Uterus (tissue), 4 donors: ENCODE data around the gene SPINT1. TPM values are rescaled to one million over a fixed set of nuclear protein-coding genes. Genes with fewer than 3 reads are reported as not detected.

Experiments used
- DNase-seq, 2 donors: peaks; one replicate each; pipeline ENCODE4 v3.0.0-alpha.2; 2019 to 2020
- H3K27ac ChIP-seq, 2 donors: fragments of 200-600 bp; sonication (generic); 1 replicate in 1 of 2; 2 replicates in 1 of 2; pipeline ENCODE4 v1.5.1; 2016 to 2018
- H3K27me3 ChIP-seq, 2 donors: fragments of 200-600 bp; sonication (generic); one replicate each; pipeline ENCODE4 v1.5.1; 2018 to 2019; ENCODE audit warnings: control low read depth in 1 of 2
- H3K36me3 ChIP-seq, 2 donors: fragments of 200-600 bp; sonication (generic); one replicate each; pipeline ENCODE4 v1.5.1; 2019; ENCODE audit warnings: control low read depth in 1 of 2
- H3K4me1 ChIP-seq, 2 donors: fragments of 200-600 bp; sonication (generic); one replicate each; pipeline ENCODE4 v1.5.1; 2018 to 2019; ENCODE audit warnings: control low read depth in 1 of 2
- H3K4me3 ChIP-seq, 2 donors: fragments of 200-600 bp; sonication (generic); 1 replicate in 1 of 2; 2 replicates in 1 of 2; pipeline ENCODE4 v1.5.1; 2018 to 2019; ENCODE audit warnings: mild to moderate bottlenecking in 1 of 2
- H3K9me3 ChIP-seq, 2 donors: fragments of 200-600 bp; sonication (generic); one replicate each; pipeline ENCODE4 v1.5.1; 2019; ENCODE audit warnings: control low read depth in 1 of 2
- POLR2A ChIP-seq, 2 donors: fragments of 450-650 bp; IDR thresholded peaks; one replicate each; pipeline ENCODE4 v1.6.1; 2016; ENCODE audit warnings: antibody characterized with exemption in 2 of 2, mild to moderate bottlenecking in 1 of 2, moderate library complexity in 1 of 2
- intact Hi-C: fragments of 100-400 bp; cut with DNase I; formaldehyde crosslinking; loops from one replicate; pipeline ENCODE4 v1.15.1; 2023; ENCODE audit warnings: low total_unique reads
- total RNA-seq, 4 donors: library from RNA; depleted of rRNA in 3 of 4; stranded (reverse); fragments of >200 nt in 3 of 4; gene quantifications; one replicate each; pipeline versions ENCODE4 v1.1.0 to v1.2.4, GENCODE V29; 2014 to 2023
- TF ChIP-seq, protein P1 (sequence below), 4 experiments: fragments of 200-600 bp in 2 of 4; fragments of 450-650 bp in 2 of 4; sonication (generic) in 2 of 4; IDR thresholded peaks; one replicate each; pipeline ENCODE4 v1.5.1; 2016 to 2019; ENCODE audit warnings: antibody characterized with exemption in 4 of 4, mild to moderate bottlenecking in 2 of 4, moderate library complexity in 1 of 4
- donor health status: DM: yes; HTN: yes; CAD: no.

Gene SPINT1, protein sequence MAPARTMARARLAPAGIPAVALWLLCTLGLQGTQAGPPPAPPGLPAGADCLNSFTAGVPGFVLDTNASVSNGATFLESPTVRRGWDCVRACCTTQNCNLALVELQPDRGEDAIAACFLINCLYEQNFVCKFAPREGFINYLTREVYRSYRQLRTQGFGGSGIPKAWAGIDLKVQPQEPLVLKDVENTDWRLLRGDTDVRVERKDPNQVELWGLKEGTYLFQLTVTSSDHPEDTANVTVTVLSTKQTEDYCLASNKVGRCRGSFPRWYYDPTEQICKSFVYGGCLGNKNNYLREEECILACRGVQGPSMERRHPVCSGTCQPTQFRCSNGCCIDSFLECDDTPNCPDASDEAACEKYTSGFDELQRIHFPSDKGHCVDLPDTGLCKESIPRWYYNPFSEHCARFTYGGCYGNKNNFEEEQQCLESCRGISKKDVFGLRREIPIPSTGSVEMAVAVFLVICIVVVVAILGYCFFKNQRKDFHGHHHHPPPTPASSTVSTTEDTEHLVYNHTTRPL
- 10 to 100 TPM in 1 of 4 donors, 1 to 10 TPM in 2, not detected in 1; 2.0 to 38.1 (median 2.3) TPM for total RNA-seq

DNA sequence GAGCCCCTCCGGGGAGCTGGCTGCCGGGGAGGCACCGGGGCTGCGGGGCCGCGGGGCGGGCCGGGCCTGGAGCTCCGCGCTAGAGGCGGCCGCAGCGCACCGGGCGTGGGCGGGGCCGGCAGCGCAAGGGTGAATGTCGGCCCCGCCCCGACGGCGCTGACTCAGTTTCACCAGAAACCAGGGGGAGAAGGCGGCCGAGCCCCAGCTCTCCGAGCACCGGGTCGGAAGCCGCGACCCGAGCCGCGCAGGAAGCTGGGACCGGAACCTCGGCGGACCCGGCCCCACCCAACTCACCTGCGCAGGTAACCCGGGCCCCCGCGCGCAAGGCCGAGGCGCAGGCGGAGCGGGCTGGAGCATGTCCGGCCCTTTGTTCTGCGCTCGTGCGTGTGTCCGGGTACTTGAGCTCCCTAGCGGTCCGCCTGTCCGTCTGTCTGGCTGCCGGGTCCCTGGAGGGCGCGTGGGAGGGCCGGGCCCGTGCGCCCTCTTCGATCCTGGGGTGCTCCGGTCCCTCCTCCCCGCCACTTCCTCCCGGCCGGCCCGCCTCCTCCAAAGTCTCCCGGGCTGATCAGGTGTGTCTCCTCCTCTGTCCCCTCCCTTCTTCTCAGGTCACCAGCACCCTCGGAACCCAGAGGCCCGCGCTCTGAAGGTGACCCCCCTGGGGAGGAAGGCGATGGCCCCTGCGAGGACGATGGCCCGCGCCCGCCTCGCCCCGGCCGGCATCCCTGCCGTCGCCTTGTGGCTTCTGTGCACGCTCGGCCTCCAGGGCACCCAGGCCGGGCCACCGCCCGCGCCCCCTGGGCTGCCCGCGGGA is at the start of gene SPINT1:
Gene SPINT1 (plus strand): TSS at position 164 of the 811 bp plus-strand sequence. CDS start 507 bp downstream, at position 671.
- no peaks in the 10 kb centered on the region for H3K27me3 ChIP-seq
- peak within 1 kb of the TSS in 1 of 2 donors; percentile 31 for H3K4me3 ChIP-seq
- H3K9me3 ChIP-seq = no peaks in the 10 kb centered on the region
- TF ChIP-seq, protein P1, sequence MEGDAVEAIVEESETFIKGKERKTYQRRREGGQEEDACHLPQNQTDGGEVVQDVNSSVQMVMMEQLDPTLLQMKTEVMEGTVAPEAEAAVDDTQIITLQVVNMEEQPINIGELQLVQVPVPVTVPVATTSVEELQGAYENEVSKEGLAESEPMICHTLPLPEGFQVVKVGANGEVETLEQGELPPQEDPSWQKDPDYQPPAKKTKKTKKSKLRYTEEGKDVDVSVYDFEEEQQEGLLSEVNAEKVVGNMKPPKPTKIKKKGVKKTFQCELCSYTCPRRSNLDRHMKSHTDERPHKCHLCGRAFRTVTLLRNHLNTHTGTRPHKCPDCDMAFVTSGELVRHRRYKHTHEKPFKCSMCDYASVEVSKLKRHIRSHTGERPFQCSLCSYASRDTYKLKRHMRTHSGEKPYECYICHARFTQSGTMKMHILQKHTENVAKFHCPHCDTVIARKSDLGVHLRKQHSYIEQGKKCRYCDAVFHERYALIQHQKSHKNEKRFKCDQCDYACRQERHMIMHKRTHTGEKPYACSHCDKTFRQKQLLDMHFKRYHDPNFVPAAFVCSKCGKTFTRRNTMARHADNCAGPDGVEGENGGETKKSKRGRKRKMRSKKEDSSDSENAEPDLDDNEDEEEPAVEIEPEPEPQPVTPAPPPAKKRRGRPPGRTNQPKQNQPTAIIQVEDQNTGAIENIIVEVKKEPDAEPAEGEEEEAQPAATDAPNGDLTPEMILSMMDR (IDR thresholded peaks at IDR 0.05) = no peak
- TF ChIP-seq POLR2A (IDR thresholded peaks at IDR 0.05) = peak in 1 of 2 donors; percentile 21
- H3K4me1 ChIP-seq = peaks cover 0 to 11% of the 10 kb centered on the region in 2 donors
- intact Hi-C loops = no loop called here
- H3K36me3 ChIP-seq = no peaks in the 10 kb centered on the region
- DNase-seq = no peak
- H3K27ac ChIP-seq = no peak within 1 kb of the TSS

DNA sequence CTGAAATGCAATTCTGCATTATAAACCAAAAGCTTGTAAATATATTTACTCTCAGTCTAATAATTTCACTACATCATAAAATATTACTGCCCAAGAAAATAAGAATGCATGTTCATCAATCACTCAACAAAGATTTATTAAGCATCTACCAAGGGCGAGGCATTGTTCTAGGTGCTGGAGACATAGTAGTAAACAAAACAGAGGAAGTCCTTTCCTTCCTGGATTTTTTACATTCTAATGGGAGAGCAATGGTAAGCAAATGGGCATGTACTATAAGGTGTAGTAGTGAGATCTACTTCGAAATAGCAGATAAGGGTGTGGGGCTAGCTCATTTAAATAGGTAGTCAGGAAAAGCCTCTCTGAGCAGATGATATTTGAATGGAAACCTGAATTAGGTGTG is 47.8 kb upstream of the SPINT1 start:
- intact Hi-C loops = no loop called here
- no peak for TF ChIP-seq POLR2A (IDR thresholded peaks at IDR 0.05)
- TF ChIP-seq, protein P1 (IDR thresholded peaks at IDR 0.05) = no peak
- no peak overlapping the region for H3K4me3 ChIP-seq
- DNase-seq = no peak
- H3K36me3 ChIP-seq = no peaks in the 10 kb centered on the region
- H3K27ac ChIP-seq = no peak overlapping the region
- H3K27me3 ChIP-seq = no peaks in the 10 kb centered on the region
- no peaks in the 10 kb centered on the region for H3K4me1 ChIP-seq
- no peaks in the 10 kb centered on the region for H3K9me3 ChIP-seq

DNA sequence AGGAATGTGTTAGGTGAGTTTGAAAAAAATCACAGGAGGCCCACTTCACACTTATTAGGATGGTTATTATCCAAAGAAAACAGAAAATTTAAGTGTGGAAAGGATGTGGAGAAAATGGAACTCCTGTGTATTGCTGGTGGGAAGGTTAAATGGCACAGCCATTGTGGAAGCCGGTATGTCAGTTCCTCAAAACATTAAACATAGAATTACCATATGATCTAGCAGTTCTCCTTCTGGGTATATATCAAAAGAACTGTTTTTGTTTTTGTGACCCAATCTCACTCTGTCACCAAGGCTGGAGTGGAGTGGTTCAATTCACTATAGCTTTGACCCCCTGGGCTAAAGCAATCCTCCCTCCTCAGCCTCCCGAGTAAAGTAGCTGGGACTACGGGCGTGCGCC is 47.3 kb upstream of the SPINT1 start:
- Histone ChIP-seq H3K4me1 (no peaks in the 10 kb centered on the region), H3K9me3 (no peaks in the 10 kb centered on the region), H3K36me3 (no peaks in the 10 kb centered on the region), H3K4me3 (no peak overlapping the region), H3K27ac (no peak overlapping the region), H3K27me3 (no peaks in the 10 kb centered on the region)
- DNase-seq = no peak
- intact Hi-C loops = no loop called here
- no peak for TF ChIP-seq POLR2A (IDR thresholded peaks at IDR 0.05)
- TF ChIP-seq, protein P1 (IDR thresholded peaks at IDR 0.05) = no peak

DNA sequence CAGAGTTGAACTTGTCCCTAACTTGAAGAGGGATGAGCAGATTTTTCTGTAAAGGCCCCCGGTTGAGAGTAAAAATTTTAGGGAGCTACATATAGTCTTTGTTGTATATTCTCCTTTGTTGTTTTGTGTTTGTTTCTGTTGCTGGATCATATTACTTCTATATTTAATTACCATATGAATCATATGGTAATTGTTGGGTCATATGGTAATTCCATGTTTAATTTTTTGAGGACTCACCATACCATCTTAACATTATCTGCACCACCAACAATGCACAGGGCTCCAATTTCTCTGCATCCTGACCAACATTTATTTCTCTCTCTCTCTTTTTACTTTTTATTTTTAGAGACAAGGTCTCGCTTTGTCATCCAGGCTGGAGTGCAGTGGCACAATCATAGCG is 44.3 kb upstream of the SPINT1 start:
- TF ChIP-seq, protein P1 (IDR thresholded peaks at IDR 0.05) = no peak
- no peak for TF ChIP-seq POLR2A (IDR thresholded peaks at IDR 0.05)
- H3K27ac ChIP-seq = no peak overlapping the region
- no peak overlapping the region for H3K4me3 ChIP-seq
- H3K9me3 ChIP-seq = no peaks in the 10 kb centered on the region
- DNase-seq = no peak
- H3K4me1 ChIP-seq = no peaks in the 10 kb centered on the region
- H3K27me3 ChIP-seq = no peaks in the 10 kb centered on the region
- no peaks in the 10 kb centered on the region for H3K36me3 ChIP-seq
- intact Hi-C loops = no loop called here
